NT2/D1 (cell line): ENCODE measurements around the gene TMEM247.

Source experiments
- SUZ12 ChIP-seq: IDR thresholded peaks from 2 replicates; pipeline ENCODE4 v1.6.1; 2011; ENCODE audit not compliant: insufficient read length, insufficient read depth; ENCODE audit errors: extremely low read depth
- YY1 ChIP-seq: IDR thresholded peaks from 2 replicates; pipeline ENCODE4 v1.6.1; 2011; ENCODE audit not compliant: insufficient read length, insufficient read depth
- ZNF274 ChIP-seq: IDR thresholded peaks from 2 replicates; pipeline ENCODE4 v1.6.1; 2011; ENCODE audit warnings: mild to moderate bottlenecking, low read depth, low read length

DNA sequence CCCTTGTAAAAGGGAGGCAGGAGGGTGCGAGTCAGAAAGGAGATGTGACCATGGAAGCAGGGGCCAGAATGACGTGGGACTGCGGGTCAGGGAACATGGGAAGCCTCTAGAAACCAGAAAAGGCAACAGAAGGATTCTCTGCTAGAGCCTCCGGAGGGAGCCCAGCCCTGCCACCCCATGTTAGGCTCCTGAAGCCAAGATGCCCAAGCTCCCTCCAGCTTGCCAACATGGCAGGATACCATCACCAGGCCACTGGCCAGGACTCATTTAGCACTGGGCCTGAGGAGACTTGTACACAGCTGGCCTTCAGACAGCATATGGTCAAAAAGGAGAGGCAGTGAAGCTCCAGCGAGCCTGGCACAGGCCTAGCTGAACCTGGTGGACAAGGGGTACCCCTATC, 5.6 kb downstream of the TMEM247 start:
- TF ChIP-seq ZNF274 (no peak), SUZ12 (no peak), YY1 (no peak)
